ENCODE measurements around the gene GAREM1.

GAREM1 gene

DNA sequence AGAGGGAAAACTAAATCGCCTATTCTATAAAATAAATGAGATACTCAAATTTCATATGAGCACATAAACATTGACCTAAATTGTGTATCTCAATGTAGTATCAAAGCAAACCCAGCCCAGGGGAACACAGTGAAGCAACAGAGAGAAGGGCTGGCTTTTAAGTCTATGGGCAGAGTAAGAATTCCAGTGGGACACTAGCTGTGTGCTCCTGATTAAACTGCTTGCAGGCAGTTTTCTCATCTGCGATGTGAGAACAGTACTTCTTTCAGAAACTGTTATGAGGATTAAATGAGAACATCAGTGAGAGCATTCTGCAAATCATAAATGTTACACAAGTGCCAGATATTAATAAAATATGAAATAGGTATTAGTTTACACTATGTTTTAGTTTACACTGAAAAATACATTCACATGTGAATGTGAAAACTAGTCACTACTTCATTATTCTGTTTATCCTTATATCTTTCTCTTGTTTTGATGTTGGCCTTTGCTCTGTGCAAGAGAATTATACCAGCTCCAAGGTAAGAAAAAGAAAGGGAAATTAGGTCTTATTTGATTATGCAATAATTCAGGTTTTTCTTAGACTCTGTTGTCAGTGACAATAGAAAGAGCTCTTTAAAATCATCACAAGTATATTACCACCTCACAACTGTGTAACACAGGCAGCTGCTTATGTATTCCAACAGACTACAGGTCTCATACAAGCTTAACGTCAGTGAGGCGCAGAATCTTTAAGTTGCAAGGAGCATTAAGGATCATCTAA, 47.5 kb downstream of the GAREM1 start:
- DNase-seq = no peak

DNA sequence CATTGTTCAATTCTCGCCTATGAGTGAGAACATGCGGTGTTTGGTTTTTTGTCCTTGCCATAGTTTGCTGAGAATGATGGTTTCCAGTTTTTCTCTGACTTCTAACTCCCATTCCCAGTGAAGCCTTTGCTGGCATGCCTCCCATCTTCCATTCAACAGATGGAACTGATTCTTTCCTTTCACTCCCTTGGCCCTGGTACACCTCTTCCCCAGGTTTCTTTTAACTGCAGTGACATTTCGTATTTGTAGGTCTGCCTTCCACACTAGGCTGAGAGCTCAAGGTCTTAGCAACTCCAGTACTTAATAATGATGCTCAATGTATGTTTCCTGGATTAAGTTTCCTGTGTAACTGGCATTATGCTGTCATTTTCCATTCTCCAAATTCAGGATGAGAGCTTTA, 48.5 kb downstream of the GAREM1 start:
- no peak for DNase-seq

DNA sequence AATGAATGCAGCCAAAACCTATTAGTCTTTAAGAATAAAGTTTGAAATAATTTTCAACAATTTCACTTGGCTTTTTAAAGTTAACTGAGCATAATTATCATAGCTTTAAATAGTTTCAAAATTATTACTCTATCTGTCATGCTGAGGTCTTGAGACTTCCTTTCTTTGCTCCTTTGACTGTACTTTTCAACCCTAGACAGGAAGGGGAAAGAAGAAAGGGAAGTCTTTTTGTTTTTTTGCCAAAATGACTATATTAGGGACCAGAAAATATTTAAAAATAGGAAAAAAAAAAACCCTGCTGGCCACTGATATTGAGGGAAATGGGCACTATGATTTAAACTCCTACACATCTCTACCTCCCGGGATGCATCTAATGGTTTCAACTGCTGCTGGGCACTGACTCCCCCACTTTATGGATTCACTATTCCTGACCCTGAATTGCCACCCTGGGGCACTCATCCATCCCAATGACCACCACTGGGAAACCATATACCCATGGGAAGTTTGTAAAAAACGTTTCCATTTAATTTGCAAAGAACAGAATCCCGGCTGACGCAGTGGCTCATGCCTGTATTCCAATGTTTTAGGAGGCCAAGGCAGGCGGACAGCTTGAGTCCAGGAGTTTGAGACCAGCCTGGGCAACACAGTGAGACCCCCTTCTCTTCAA, 50.5 kb downstream of the GAREM1 start:
- DNase-seq = no peak

DNA sequence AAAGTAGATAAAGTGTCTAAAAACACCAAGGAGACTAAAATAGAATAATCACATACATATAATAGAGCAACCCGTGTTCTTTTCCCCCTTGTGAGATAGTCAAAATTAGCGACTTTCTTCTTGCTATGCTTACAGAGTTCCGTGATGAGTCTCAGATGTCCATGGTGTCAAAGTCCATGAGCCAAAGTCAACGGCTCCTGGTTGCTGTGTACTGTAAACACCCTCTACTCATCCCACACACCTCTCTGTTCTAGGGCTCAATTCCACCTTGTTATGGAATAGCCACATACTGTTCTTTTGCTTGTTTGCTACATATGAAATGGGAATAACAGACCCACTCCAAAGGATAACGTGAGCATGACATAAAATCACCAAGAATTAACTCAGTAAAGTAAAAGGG, 52.5 kb downstream of the GAREM1 start:
- no peak for DNase-seq

DNA sequence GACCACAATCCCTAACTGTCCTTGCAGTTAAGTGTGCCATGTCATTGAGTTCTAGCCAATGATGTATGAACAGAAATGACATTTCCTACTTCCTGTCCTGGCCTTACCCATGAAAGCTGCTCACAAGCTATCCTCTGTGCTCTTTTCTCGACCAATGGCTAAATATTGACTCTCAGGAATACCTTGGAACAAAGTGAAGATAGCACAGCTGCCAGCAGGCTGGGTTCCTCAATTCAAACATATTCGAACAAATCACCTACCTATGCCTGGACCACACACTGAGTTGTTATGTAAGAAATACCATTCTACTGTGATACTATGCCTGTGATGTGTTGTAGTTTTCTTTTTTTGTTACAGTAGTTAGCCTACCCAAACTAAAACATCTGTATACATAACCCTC, 65.1 kb downstream of the GAREM1 start:
- DNase-seq = no peak

GRCh38 chr18:32401621-32402020, 69.1 kb downstream of the GAREM1 start:
- no peak for DNase-seq

DNA sequence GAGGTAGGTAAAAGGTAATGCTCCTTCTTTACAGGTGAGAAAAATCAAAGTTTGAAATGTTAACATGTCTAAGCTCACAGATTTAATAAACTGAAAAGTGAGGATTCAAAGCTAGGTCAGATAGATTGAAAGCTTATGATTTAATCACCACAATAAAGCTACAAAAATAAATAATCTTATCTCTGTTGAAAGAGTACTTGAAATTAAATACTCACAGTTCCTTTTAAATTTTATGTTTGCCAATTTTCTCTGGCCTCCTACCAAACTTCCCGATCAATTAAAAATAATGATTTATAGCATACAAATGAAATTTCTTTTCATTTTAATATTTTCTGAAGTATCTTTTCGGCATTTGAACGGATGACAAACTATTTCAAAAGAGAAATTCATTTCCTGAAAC, 77.3 kb downstream of the GAREM1 start:
- no peak for DNase-seq

DNA sequence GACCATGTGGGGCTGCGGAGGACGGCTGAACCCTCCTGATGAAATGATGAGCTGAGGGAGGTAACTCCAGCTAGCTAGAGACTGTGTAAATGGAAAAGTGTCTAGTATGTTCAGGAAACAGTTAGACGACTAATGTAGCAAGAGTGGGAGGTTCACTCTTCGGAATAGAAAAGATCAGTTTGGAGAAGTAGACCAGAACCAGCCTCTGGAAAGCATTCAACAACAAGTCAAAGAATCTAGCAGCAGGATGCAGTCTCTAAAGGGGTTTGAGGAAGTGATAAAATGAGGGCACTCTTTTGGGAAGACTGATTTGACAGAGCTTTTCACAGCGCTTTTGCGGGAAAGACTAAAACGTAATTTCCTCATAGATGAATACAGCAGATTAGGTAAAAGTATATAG, 79.6 kb downstream of the GAREM1 start:
- no peak for DNase-seq

GRCh38 chr18:32389858-32390257, 80.8 kb downstream of the GAREM1 start:
- no peak for DNase-seq

GRCh38 chr18:32389191-32389590, 81.5 kb downstream of the GAREM1 start:
- DNase-seq = no peak

DNA sequence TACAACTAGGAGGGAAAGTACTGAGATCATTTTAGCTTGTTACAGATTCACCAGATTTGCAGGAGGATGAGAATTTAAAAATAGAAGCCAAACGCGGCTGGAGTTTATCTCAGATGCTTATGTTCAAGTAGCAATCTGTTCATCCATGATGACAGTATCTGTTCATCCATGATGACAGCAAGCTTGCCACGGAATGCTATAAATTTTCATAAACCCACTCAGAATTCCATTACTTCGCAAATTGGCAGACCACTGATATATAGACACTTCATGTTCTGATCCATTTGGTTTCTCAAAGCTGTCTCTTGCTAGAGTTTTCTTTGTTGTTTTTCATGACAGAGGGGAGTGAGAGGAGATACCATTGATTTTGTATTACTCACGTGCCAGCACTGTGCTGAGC, 84.2 kb downstream of the GAREM1 start:
- DNase-seq = no peak

- DNase-seq = no peak
Observed at GRCh38 chr18:32383050-32383819, 87.4 kb downstream of the GAREM1 start.

DNA sequence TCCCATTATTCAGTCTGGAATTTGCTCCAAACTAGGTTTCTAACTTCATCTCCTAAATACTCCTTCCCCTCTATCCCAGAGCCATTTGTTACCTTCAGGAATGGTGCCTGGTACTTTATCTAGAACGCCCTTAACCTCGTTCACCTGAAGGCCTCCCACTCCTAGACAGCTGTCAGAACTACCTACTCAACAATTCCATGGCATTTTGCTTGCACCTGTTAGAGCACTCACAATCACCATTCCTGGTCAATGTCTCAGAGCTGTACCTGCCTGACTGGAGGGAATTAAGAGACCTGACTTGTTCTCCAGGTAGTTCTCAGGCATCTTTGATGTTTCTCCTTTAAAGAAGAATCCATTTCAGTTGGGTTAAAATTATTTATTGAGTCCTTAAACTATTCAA, 88.9 kb downstream of the GAREM1 start:
- no peak for DNase-seq

- DNase-seq = no peak
Observed at GRCh38 chr18:32380559-32380958, 90.1 kb downstream of the GAREM1 start.

DNA sequence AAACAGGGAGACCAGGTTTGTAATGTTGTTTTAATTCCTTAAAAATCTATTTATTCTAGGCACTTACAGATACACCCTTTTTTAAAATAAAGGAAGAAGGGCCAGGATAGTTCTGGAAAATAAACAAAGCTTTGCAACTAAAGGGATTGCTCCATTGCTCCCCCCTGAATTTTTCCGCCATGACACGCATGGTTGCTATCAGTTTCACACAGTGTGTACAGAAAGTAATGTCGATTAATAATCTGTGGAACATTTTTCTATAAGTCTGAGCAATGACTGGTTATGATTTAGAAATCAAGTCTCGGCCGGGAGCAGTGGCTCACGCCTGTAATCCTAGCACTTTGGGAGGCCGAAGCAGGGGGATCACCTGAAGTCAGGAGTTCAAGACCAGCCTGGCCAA, 90.8 kb downstream of the GAREM1 start:
- DNase-seq = no peak

GRCh38 chr18:32378705-32379104, 92.0 kb downstream of the GAREM1 start:
- DNase-seq = no peak

DNA sequence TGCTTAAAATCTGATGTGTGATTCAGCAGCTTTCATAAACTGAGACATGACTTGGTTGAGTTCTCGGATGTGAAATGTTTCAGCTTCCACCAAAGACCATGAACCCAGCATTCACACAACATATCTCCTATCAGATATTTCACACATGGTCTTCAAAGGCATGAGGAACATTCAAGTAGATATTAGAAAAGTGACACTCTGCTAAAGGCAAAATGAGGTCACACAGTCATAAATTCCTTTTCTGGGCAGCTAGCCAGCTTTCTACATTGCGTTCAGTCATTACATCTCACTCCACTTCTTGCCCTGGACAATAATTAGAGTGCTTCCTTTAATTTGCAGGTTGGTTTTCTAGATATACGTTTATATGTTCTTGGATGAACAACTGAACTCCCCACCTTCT, 96.7 kb downstream of the GAREM1 start:
- no peak for DNase-seq

GRCh38 chr18:32373505-32373904, 97.2 kb downstream of the GAREM1 start:
- no peak for DNase-seq

- DNase-seq = no peak
Observed at GRCh38 chr18:32372381-32373061, 98.2 kb downstream of the GAREM1 start.

GRCh38 chr18:32372047-32372380, 98.7 kb downstream of the GAREM1 start:
- no peak for DNase-seq

GRCh38 chr18:32371384-32371783, 99.3 kb downstream of the GAREM1 start:
- DNase-seq = no peak

- no peak for DNase-seq
Observed at GRCh38 chr18:32368991-32369390, 101.7 kb downstream of the GAREM1 start.

- DNase-seq = no peak
Observed at GRCh38 chr18:32368170-32368569, 102.5 kb downstream of the GAREM1 start.

Data from activated gamma-delta T cell treated with Interleukin-2 at 50 U/mL for 16 hours (primary cell).